ENCODE results near the gene ITM2C.

The ITM2C gene

DNA sequence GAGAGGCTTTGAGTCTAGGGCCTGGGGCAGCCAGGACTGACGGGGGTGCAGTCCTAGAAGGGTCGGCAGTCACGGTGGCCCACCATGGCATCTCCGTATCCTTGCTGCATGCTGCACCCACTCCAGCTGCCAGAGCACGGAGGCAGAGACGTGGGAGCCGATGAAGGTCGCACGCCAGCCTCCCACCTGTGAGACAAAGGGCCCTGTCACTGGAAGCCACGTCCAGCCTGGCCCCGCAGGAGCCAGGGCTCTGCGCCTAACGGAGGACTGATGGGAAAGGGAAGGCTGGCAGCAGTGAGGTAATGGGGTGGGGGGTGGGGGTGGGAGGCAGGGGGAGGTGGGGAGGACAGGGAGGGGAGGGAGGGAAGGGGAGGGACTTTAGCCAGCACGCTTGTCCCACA, 21.9 kb downstream of the ITM2C start:
- H2AFZ ChIP-seq (ENCODE audit: low read depth, low read length): no peak overlapping the region
- H3K36me3 ChIP-seq (ENCODE audit: control insufficient read depth in 1 of 2, insufficient read depth in 2 of 2, low read depth in 1 of 2, low read length in 2 of 2): peaks cover 0 to 5% of the 10 kb centered on the region in 2 experiments
- no peak overlapping the region for H2BK5ac ChIP-seq (ENCODE audit: low read depth, low read length, poor library complexity, severe bottlenecking)
- H3K23ac ChIP-seq (ENCODE audit: low read length in 2 of 2): no peak overlapping the region
- H2AK5ac ChIP-seq (ENCODE audit: low read length, severe bottlenecking): no peak overlapping the region
- no peaks in the 10 kb centered on the region for H3K9me3 ChIP-seq (ENCODE audit: control insufficient read depth, low read length)
- H3K4me2 ChIP-seq (ENCODE audit: low read length, poor library complexity, severe bottlenecking): no peak overlapping the region
- WGBS: 72% methylated on average over 12 of the region's 14 CpGs
- no peak overlapping the region for H3K14ac ChIP-seq (ENCODE audit: low read length in 2 of 2)
- H3K18ac ChIP-seq (ENCODE audit: low read depth in 1 of 2, low read length in 2 of 2): no peak overlapping the region
- H3K4me1 ChIP-seq (ENCODE audit: control insufficient read depth, insufficient read depth, low read depth, low read length): peaks cover 6% of the 10 kb centered on the region
- no peak overlapping the region for H4K91ac ChIP-seq (ENCODE audit: low read length)
- H3K9ac ChIP-seq (ENCODE audit: low read length): no peak overlapping the region
- no peak overlapping the region for H4K8ac ChIP-seq (ENCODE audit: low read length)
- no peak overlapping the region for H2BK15ac ChIP-seq (ENCODE audit: low read depth, poor library complexity, severe bottlenecking)
- H2BK12ac ChIP-seq (ENCODE audit: low read length in 2 of 2): no peak overlapping the region
- H3K27ac ChIP-seq (ENCODE audit: low read length, poor library complexity, severe bottlenecking): no peak overlapping the region
- no peaks in the 10 kb centered on the region for H3K79me1 ChIP-seq (replicated peaks; ENCODE audit: low read length, poor library complexity, severe bottlenecking)
- H2BK120ac ChIP-seq (ENCODE audit: low read depth, low read length): no peak overlapping the region
- no peak overlapping the region for H3K4ac ChIP-seq (ENCODE audit: low read depth in 1 of 2, low read length in 2 of 2)
- no peak overlapping the region for H3K4me3 ChIP-seq (ENCODE audit: insufficient read depth in 1 of 2, low read depth in 1 of 2, low read length in 2 of 2)
- H3K27me3 ChIP-seq (ENCODE audit: control insufficient read depth in 1 of 2, insufficient read depth in 1 of 2, low read length in 2 of 2): peaks cover 0 to 33% of the 10 kb centered on the region in 2 experiments
- DNase-seq: no peak

GRCh38 chr2:230887342-230887741, 22.6 kb downstream of the ITM2C start:
- H3K4me2 ChIP-seq (ENCODE audit: low read length, poor library complexity, severe bottlenecking): no peak overlapping the region
- H3K4ac ChIP-seq (ENCODE audit: low read depth in 1 of 2, low read length in 2 of 2): no peak overlapping the region
- H2BK120ac ChIP-seq (ENCODE audit: low read depth, low read length): no peak overlapping the region
- peaks cover 2 to 37% of the 10 kb centered on the region in 2 experiments for H3K27me3 ChIP-seq (ENCODE audit: control insufficient read depth in 1 of 2, insufficient read depth in 1 of 2, low read length in 2 of 2)
- no peak overlapping the region for H3K23ac ChIP-seq (ENCODE audit: low read length in 2 of 2)
- no peak overlapping the region for H2BK12ac ChIP-seq (ENCODE audit: low read length in 2 of 2)
- H3K79me1 ChIP-seq (replicated peaks; ENCODE audit: low read length, poor library complexity, severe bottlenecking): no peaks in the 10 kb centered on the region
- no peak overlapping the region for H2AK5ac ChIP-seq (ENCODE audit: low read length, severe bottlenecking)
- no peak overlapping the region for H3K9ac ChIP-seq (ENCODE audit: low read length)
- no peak overlapping the region for H2AFZ ChIP-seq (ENCODE audit: low read depth, low read length)
- H3K36me3 ChIP-seq (ENCODE audit: control insufficient read depth in 1 of 2, insufficient read depth in 2 of 2, low read depth in 1 of 2, low read length in 2 of 2): no peaks in the 10 kb centered on the region
- H3K4me1 ChIP-seq (ENCODE audit: control insufficient read depth, insufficient read depth, low read depth, low read length): peaks cover 6% of the 10 kb centered on the region
- H4K91ac ChIP-seq (ENCODE audit: low read length): no peak overlapping the region
- WGBS: 69% methylated on average over 5 of the region's 7 CpGs
- H3K27ac ChIP-seq (ENCODE audit: low read length, poor library complexity, severe bottlenecking): no peak overlapping the region
- no peak overlapping the region for H3K4me3 ChIP-seq (ENCODE audit: insufficient read depth in 1 of 2, low read depth in 1 of 2, low read length in 2 of 2)
- H3K9me3 ChIP-seq (ENCODE audit: control insufficient read depth, low read length): peaks cover 2% of the 10 kb centered on the region
- H2BK5ac ChIP-seq (ENCODE audit: low read depth, low read length, poor library complexity, severe bottlenecking): no peak overlapping the region
- no peak overlapping the region for H4K8ac ChIP-seq (ENCODE audit: low read length)
- H3K14ac ChIP-seq (ENCODE audit: low read length in 2 of 2): no peak overlapping the region
- no peak for DNase-seq
- H2BK15ac ChIP-seq (ENCODE audit: low read depth, poor library complexity, severe bottlenecking): no peak overlapping the region
- H3K18ac ChIP-seq (ENCODE audit: low read depth in 1 of 2, low read length in 2 of 2): no peak overlapping the region

DNA sequence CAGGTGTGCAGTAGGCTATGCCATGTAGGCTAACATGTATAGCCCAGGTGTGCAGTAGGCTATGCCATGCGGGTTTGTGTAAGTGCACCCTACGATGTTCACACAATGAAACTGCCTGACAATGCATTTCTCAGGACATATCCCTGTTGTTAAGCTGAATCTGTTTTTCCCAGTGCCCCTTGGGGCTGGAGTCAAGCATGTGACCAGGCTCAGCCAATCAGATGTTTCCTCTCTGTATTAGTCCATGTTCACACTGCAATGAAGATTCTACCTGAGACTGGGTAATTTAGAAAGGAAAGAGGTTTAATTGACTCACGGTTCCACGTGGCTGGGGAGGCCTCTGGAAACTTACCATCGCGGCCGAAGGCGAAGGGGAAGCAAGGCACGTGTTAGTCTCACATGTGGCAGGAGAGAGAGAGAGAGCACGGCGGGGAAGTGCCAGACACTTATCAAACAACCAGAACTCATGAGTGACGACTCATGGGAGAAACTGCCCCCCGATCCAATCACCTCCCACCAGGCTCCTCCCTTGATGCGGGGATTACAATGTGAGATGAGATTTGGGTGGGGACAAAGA, 24.2 kb downstream of the ITM2C start:
- Histone ChIP-seq H3K79me1 (replicated peaks; ENCODE audit: low read length, poor library complexity, severe bottlenecking) (no peaks in the 10 kb centered on the region), H3K18ac (ENCODE audit: low read depth in 1 of 2, low read length in 2 of 2) (no peak overlapping the region), H3K27ac (ENCODE audit: low read length, poor library complexity, severe bottlenecking) (no peak overlapping the region), H3K4ac (ENCODE audit: low read depth in 1 of 2, low read length in 2 of 2) (no peak overlapping the region), H2BK120ac (ENCODE audit: low read depth, low read length) (no peak overlapping the region), H3K9me3 (ENCODE audit: control insufficient read depth, low read length) (peaks cover 6% of the 10 kb centered on the region), H4K91ac (ENCODE audit: low read length) (no peak overlapping the region), H3K36me3 (ENCODE audit: control insufficient read depth in 1 of 2, insufficient read depth in 2 of 2, low read depth in 1 of 2, low read length in 2 of 2) (no peaks in the 10 kb centered on the region), H3K4me3 (ENCODE audit: insufficient read depth in 1 of 2, low read depth in 1 of 2, low read length in 2 of 2) (no peak overlapping the region), H2BK15ac (ENCODE audit: low read depth, poor library complexity, severe bottlenecking) (no peak overlapping the region), H3K4me1 (ENCODE audit: control insufficient read depth, insufficient read depth, low read depth, low read length) (peaks cover 6% of the 10 kb centered on the region), H3K14ac (ENCODE audit: low read length in 2 of 2) (no peak overlapping the region), H3K4me2 (ENCODE audit: low read length, poor library complexity, severe bottlenecking) (no peak overlapping the region), H3K23ac (ENCODE audit: low read length in 2 of 2) (no peak overlapping the region), H3K27me3 (ENCODE audit: control insufficient read depth in 1 of 2, insufficient read depth in 1 of 2, low read length in 2 of 2) (peaks cover 6 to 50% of the 10 kb centered on the region in 2 experiments), H4K8ac (ENCODE audit: low read length) (no peak overlapping the region), H2AK5ac (ENCODE audit: low read length, severe bottlenecking) (no peak overlapping the region), H2BK5ac (ENCODE audit: low read depth, low read length, poor library complexity, severe bottlenecking) (no peak overlapping the region), H2AFZ (ENCODE audit: low read depth, low read length) (no peak overlapping the region), H2BK12ac (ENCODE audit: low read length in 2 of 2) (no peak overlapping the region), H3K9ac (ENCODE audit: low read length) (no peak overlapping the region)
- WGBS: 98% methylated on average over 9 of the region's 14 CpGs
- DNase-seq: no peak

DNA sequence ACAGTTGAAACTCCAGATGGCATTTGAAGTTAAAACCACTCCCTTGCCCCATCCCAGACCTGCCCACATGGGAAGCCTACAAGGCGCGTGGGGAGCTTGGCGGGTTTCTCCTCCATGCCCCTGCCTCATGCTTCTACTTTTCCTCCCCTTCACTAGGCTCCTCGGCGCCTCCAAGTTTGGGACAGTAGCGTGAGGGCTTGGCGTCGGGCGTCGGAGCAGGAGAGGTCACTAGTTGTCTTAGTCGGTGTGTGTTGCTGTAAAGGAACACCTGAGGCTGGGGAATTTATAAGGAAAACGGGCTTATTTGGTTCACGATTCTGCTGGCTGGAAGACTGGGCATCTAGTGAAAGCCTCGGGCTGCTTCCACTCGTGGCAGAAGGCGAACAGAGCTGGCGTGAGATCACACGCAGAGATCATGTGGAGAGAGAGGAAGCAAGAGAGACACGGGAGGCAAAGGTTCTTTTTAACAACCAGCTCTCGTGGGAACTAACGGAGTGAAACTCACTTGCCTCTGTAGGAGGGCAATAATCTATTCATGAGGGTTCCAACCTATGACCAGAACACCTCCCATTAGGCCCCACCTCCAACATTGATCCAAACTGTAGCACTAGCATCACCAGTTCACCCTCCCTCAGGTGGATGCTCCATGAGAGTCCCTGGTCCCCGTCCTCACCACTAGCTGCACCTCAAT, 25.3 kb downstream of the ITM2C start:
- no peak overlapping the region for H3K4me2 ChIP-seq (ENCODE audit: low read length, poor library complexity, severe bottlenecking)
- no peak for DNase-seq
- 86% methylated on average over 21 of the region's 22 CpGs for WGBS
- H2BK12ac ChIP-seq (ENCODE audit: low read length in 2 of 2): no peak overlapping the region
- no peak overlapping the region for H4K91ac ChIP-seq (ENCODE audit: low read length)
- no peak overlapping the region for H3K27ac ChIP-seq (ENCODE audit: low read length, poor library complexity, severe bottlenecking)
- H4K8ac ChIP-seq (ENCODE audit: low read length): no peak overlapping the region
- no peak overlapping the region for H3K14ac ChIP-seq (ENCODE audit: low read length in 2 of 2)
- peaks cover 7 to 60% of the 10 kb centered on the region in 2 experiments for H3K27me3 ChIP-seq (ENCODE audit: control insufficient read depth in 1 of 2, insufficient read depth in 1 of 2, low read length in 2 of 2)
- H3K9me3 ChIP-seq (ENCODE audit: control insufficient read depth, low read length): peaks cover 6% of the 10 kb centered on the region
- H3K9ac ChIP-seq (ENCODE audit: low read length): no peak overlapping the region
- H2AK5ac ChIP-seq (ENCODE audit: low read length, severe bottlenecking): no peak overlapping the region
- no peaks in the 10 kb centered on the region for H3K36me3 ChIP-seq (ENCODE audit: control insufficient read depth in 1 of 2, insufficient read depth in 2 of 2, low read depth in 1 of 2, low read length in 2 of 2)
- peaks cover 9% of the 10 kb centered on the region for H3K4me1 ChIP-seq (ENCODE audit: control insufficient read depth, insufficient read depth, low read depth, low read length)
- H3K79me1 ChIP-seq (replicated peaks; ENCODE audit: low read length, poor library complexity, severe bottlenecking): no peaks in the 10 kb centered on the region
- H3K4me3 ChIP-seq (ENCODE audit: insufficient read depth in 1 of 2, low read depth in 1 of 2, low read length in 2 of 2): no peak overlapping the region
- no peak overlapping the region for H3K18ac ChIP-seq (ENCODE audit: low read depth in 1 of 2, low read length in 2 of 2)
- H2AFZ ChIP-seq (ENCODE audit: low read depth, low read length): no peak overlapping the region
- no peak overlapping the region for H2BK5ac ChIP-seq (ENCODE audit: low read depth, low read length, poor library complexity, severe bottlenecking)
- no peak overlapping the region for H3K23ac ChIP-seq (ENCODE audit: low read length in 2 of 2)
- no peak overlapping the region for H2BK120ac ChIP-seq (ENCODE audit: low read depth, low read length)
- H3K4ac ChIP-seq (ENCODE audit: low read depth in 1 of 2, low read length in 2 of 2): no peak overlapping the region
- H2BK15ac ChIP-seq (ENCODE audit: low read depth, poor library complexity, severe bottlenecking): no peak overlapping the region

Measured in mesenchymal stem cell (in vitro differentiated cells and primary cell).